ENCODE data around the gene TRABD2B. TPM values are rescaled to one million over a fixed set of nuclear protein-coding genes. Genes with fewer than 3 reads are reported as not detected.

TRABD2B gene
- total and polyA plus RNA-seq, 2 donors (not counting 3 experiments of a cell fraction or from before 2014, with no cell fraction given): not detected

DNA sequence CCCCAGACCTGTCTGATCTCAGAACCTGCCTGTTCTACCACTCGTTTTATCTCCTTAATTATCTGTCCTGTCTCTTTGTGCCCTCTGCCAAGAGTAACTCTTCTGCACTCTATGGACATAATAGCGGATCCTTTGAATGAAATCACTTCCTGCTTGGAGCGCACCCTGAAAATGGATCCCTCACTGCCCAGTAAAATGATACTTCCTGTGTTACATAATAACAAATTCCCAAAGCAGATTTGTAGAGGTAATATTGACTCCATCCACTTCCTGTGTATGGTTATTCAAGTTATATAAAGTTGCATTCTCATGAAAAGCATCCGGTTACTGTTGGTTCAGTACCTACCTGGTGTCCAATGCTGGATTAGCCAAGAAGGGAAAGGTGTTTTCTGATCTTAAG is 246.0 kb downstream of the TRABD2B start:
- no peak overlapping the region for H3K4me3 ChIP-seq (replicated peaks in 1 of 3; ENCODE audit: insufficient read depth in 1 of 3, low read depth in 1 of 3, low read length in 3 of 3)
- H3K27ac ChIP-seq (ENCODE audit: insufficient read depth, low read depth, low read length): no peak overlapping the region
- H3K4me2 ChIP-seq (ENCODE audit: insufficient read depth, low read length): no peak overlapping the region
- CTCF ChIA-PET: no interaction called here
- DNase-seq (ENCODE audit: low read depth, low spot score): no peak
- H3K27me3 ChIP-seq (ENCODE audit: control insufficient read depth in 2 of 2, insufficient read depth in 2 of 2, low read length in 2 of 2): no peaks in the 10 kb centered on the region
- H4K20me1 ChIP-seq (replicated peaks; ENCODE audit: control insufficient read depth, extremely low read depth, insufficient read depth, low read length): no peaks in the 10 kb centered on the region
- H3K79me2 ChIP-seq (ENCODE audit: control insufficient read depth, insufficient read depth, low read length): no peaks in the 10 kb centered on the region
- H3K9me1 ChIP-seq (replicated peaks; ENCODE audit: control insufficient read depth, extremely low read depth, insufficient read depth, low read length): no peaks in the 10 kb centered on the region
- TF ChIP-seq FOS (IDR thresholded peaks at IDR 0.05; ENCODE audit: borderline replicate concordance, insufficient read depth, low read length): no peak
- no peak for TF ChIP-seq EZH2 (IDR thresholded peaks at IDR 0.05; ENCODE audit: borderline replicate concordance, low read depth, low read length, severe bottlenecking)
- TF ChIP-seq JUN (IDR thresholded peaks at IDR 0.05; ENCODE audit: borderline replicate concordance, insufficient read depth, insufficient read length, low read depth): no peak
- TF ChIP-seq, protein P1, sequence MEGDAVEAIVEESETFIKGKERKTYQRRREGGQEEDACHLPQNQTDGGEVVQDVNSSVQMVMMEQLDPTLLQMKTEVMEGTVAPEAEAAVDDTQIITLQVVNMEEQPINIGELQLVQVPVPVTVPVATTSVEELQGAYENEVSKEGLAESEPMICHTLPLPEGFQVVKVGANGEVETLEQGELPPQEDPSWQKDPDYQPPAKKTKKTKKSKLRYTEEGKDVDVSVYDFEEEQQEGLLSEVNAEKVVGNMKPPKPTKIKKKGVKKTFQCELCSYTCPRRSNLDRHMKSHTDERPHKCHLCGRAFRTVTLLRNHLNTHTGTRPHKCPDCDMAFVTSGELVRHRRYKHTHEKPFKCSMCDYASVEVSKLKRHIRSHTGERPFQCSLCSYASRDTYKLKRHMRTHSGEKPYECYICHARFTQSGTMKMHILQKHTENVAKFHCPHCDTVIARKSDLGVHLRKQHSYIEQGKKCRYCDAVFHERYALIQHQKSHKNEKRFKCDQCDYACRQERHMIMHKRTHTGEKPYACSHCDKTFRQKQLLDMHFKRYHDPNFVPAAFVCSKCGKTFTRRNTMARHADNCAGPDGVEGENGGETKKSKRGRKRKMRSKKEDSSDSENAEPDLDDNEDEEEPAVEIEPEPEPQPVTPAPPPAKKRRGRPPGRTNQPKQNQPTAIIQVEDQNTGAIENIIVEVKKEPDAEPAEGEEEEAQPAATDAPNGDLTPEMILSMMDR (IDR thresholded peaks at IDR 0.05; ENCODE audit: extremely low read depth in 1 of 2, insufficient read depth in 1 of 2, low read depth in 1 of 2, low read length in 2 of 2): no peak
- TF ChIP-seq POLR2A (IDR thresholded peaks at IDR 0.05; ENCODE audit: low read depth, low read length): no peak
- TF ChIP-seq POLR2AphosphoS5 (IDR thresholded peaks at IDR 0.05; ENCODE audit: insufficient read depth, low read depth, low read length): no peak
- no peak for TF ChIP-seq MYC (IDR thresholded peaks at IDR 0.05; ENCODE audit: low read depth, low read length)
- TF ChIP-seq, protein P2, sequence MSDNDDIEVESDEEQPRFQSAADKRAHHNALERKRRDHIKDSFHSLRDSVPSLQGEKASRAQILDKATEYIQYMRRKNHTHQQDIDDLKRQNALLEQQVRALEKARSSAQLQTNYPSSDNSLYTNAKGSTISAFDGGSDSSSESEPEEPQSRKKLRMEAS (IDR thresholded peaks at IDR 0.05; ENCODE audit: insufficient read depth, insufficient read length): no peak
- TF ChIP-seq GATA2 (IDR thresholded peaks at IDR 0.05; ENCODE audit: insufficient read depth, insufficient read length, low read depth, low read length): no peak
- FAIRE-seq: no peak
- H3K9ac ChIP-seq (replicated peaks; ENCODE audit: extremely low read depth, insufficient read depth, low read length): no peak overlapping the region
- intact Hi-C loops (cut with micrococcal nuclease) (loop anchor here (5.0 kb wide), 1 partner anchor 451 kb away; no protein-coding TSS in a partner anchor), dilution Hi-C loops (cut with MboI; ENCODE audit: extremely low pct_ligation_motif_present, low sequenced_read_pairs) (no loop called here)
- POLR2A ChIA-PET: no interaction called here
- no peaks in the 10 kb centered on the region for H3K36me3 ChIP-seq (ENCODE audit: control insufficient read depth in 2 of 2, extremely low read depth in 1 of 2, insufficient read depth in 2 of 2, low read length in 2 of 2)
- no peaks in the 10 kb centered on the region for H3K9me3 ChIP-seq (replicated peaks; ENCODE audit: control insufficient read depth, insufficient read depth, low read length)
- H2AFZ ChIP-seq (ENCODE audit: low read depth, low read length): no peak overlapping the region
- no TSS peak for BruUV-seq (replicated peaks)
- H3K4me1 ChIP-seq (ENCODE audit: control insufficient read depth, extremely low read depth, insufficient read depth, low read length): no peaks in the 10 kb centered on the region
